ENCODE results near the gene METTL1. TPM values are rescaled to one million over a fixed set of nuclear protein-coding genes. Genes with fewer than 3 reads are reported as not detected.
A peak's percentile ranks its signal among the peaks of the same experiment; 100 is the strongest.
"Not testable (repeated sequence)": the region's sequence is repeated elsewhere in the genome, so short reads cannot be mapped to it uniquely, and the experiment has no call there.

METTL1 gene
- total RNA-seq, result 10 to 100 TPM in 4 of 6 donors, 1 to 10 TPM in 2; 1.3 to 30.2 (median 16.9) TPM

DNA sequence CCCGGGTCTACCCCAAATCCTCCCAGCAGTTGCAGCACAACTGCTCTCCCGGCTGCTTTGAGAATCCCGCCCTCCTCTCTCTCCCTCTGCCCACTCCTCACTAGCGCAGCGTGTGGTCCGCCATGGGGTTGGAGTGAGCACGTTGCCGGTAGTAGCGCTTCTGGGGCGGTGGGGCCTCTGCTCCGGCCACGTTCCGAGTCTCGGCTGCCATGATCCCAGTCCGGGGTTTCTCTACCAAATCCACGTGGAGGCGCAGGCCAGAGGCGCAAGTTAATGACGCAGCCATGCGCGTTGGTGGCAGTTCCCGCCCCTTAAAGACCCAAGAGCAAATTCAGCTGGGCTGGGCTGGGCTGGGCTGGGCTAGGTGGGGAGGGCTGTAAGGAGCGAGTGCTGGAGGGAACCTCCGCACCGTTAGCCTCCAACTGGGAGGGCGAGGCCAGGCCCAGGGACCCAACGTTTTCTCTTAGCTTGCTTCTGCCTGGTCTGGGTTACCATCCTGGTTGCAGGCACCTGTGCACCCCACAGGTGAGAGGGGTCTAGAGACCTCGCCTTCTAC is at the start of gene METTL1:
METTL1 (minus strand) TSS at position 233 of the 556 bp plus-strand sequence; CDS start at position 211, 22 bp downstream.
- H3K27ac ChIP-seq, result peak within 1 kb of the TSS; percentile 81 to 95 (median 92)
- H3K4me3 ChIP-seq, result peak within 1 kb of the TSS; percentile 72 to 92 (median 85)
- peaks cover 18 to 36% (median 22%) of the 10 kb centered on the region in 4 donors for H3K4me1 ChIP-seq
- 0% methylated on average over 13 to 28 of the region's 28 CpGs for WGBS, 2 donors
- H3K27me3 ChIP-seq, result no peaks in the 10 kb centered on the region
- H3K36me3 ChIP-seq, result peaks cover 0 to 29% (median 9%) of the 10 kb centered on the region in 4 donors
- DNase-seq, result peak; percentile 94 to 96
- no peaks in the 10 kb centered on the region for H3K9me3 ChIP-seq
- peak in 1 of 4 donors; percentile 19 for TF ChIP-seq EP300 (IDR thresholded peaks at IDR 0.05)
- TF ChIP-seq, protein P1, sequence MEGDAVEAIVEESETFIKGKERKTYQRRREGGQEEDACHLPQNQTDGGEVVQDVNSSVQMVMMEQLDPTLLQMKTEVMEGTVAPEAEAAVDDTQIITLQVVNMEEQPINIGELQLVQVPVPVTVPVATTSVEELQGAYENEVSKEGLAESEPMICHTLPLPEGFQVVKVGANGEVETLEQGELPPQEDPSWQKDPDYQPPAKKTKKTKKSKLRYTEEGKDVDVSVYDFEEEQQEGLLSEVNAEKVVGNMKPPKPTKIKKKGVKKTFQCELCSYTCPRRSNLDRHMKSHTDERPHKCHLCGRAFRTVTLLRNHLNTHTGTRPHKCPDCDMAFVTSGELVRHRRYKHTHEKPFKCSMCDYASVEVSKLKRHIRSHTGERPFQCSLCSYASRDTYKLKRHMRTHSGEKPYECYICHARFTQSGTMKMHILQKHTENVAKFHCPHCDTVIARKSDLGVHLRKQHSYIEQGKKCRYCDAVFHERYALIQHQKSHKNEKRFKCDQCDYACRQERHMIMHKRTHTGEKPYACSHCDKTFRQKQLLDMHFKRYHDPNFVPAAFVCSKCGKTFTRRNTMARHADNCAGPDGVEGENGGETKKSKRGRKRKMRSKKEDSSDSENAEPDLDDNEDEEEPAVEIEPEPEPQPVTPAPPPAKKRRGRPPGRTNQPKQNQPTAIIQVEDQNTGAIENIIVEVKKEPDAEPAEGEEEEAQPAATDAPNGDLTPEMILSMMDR (IDR thresholded peaks at IDR 0.05), result no peak
- peak; percentile 68 to 84 for TF ChIP-seq POLR2AphosphoS5 (IDR thresholded peaks at IDR 0.05)
- peak in 3 of 4 donors; percentile 41 to 72 (median 70) for TF ChIP-seq POLR2A (IDR thresholded peaks at IDR 0.05)
- ATAC-seq (ENCODE audit: low FRiP score in 2 of 2), result peak; percentile 96 to 97

DNA sequence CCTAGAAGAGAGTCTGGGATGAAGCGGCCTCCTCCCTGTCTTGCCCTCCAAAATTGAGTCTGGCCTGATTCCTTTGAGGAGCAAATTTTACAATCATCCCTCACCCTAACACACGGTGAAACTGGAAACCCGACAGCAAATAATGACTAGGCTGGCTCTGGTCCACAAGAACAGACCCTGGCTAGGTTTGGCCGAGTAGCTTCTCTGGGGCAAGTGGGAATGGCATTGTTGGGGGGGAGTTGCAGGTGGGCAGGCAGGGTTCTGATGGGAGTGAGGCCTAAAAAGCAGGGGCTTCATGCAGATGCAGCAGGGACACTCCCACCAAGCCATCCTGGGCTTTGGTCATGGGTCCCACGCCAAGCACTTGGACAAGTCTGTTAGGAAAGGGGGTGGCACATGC is 49.1 kb upstream of the METTL1 start:
- H3K27me3 ChIP-seq; DNase-seq; H3K9me3 ChIP-seq; H3K4me3 ChIP-seq; ATAC-seq (ENCODE audit: low FRiP score in 2 of 2): not testable (repeated sequence)
- Histone ChIP-seq H3K36me3 (peaks cover 45 to 78% (median 65%) of the 10 kb centered on the region in 4 donors), H3K27ac (peak overlapping the region in 3 of 4 donors; percentile 55 to 88 (median 84)), H3K4me1 (peaks cover 49 to 80% (median 63%) of the 10 kb centered on the region in 4 donors)
- WGBS, 2 donors, result 73 to 82% methylated on average over 3 to 5 of the region's 5 CpGs

DNA sequence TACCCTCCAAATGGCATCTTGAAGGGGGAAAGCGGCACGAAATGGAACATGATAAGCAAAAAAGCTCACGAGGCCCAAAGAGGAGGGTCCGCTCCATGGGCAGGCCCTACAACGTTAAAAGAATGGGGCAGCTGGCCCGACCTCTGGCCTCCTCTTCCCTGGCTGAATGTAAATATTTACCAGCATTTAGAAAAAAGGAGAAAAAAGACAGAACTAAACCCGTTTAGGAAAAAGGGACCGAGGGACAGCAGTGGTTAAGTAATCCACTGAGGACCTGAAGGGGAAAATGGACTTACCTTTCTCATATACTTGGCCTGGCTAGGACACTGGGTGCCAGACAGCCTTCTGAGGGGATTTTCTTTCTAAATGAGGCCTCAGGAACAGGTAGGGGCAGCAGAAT is 48.2 kb upstream of the METTL1 start:
- not testable (repeated sequence) for H3K27me3 ChIP-seq; H3K4me3 ChIP-seq; ATAC-seq (ENCODE audit: low FRiP score in 2 of 2); H3K9me3 ChIP-seq; DNase-seq
- peaks cover 58 to 88% (median 69%) of the 10 kb centered on the region in 4 donors for H3K4me1 ChIP-seq
- peak overlapping the region in 2 of 4 donors; percentile 84 to 88 for H3K27ac ChIP-seq
- peaks cover 36 to 69% (median 56%) of the 10 kb centered on the region in 4 donors for H3K36me3 ChIP-seq
- 75 to 77% methylated on average over 8 of the region's 8 CpGs for WGBS, 2 donors

DNA sequence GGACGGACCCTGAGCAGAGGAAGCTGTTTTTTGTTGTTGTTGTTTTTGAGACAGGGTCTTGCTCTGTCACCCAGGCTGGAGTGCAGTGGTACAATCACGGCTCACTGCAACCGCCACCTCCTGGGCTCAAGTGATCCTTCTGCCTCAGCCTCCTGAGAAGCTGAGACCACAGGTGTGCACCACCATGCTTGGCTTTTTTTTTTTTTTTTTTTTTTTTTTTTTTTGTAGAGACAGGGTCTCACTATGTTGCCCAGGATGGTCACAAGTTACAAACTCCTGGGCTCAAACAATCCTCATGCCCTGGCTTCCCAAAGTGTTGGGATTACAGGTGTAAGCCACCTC is 46.1 kb upstream of the METTL1 start:
- WGBS, 2 donors, result 75 to 88% methylated on average over 3 of the region's 3 CpGs
- peaks cover 55 to 75% (median 65%) of the 10 kb centered on the region in 4 donors for H3K4me1 ChIP-seq

DNA sequence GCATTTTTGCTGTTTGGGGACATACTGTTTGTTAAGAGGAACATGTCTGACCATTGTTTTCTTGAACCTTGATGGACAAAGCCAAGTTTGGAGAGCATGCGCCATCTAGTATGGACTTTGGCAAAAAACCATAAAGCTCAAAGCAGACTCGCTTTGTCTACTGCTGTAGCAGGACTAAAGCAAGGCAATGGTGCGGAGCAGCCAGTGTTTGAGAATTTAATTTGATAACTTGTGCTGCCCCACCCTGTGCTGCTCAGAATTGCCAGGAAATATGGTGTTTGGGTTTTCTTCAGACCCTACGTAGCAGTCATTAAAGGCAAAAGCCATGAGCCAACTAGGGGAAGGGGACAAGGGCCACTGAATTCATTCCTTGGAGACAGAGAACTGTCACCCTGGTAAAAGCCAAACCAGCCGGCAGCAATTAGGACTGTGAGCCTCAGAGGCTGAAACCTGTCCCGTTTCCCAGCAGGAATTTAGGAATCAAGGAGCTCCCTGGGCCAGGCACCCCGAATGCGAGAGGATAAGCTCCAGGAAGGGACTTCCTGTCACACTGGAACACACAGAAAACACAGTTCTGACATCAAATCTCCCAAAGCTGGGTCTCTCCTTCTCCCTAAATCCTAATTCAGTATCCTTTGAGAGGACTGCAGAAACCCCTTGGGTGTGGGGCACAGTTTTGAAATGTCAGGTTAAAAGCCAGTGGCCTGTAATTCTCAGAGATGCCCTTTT is 45.5 kb upstream of the METTL1 start:
- TF ChIP-seq EP300 (IDR thresholded peaks at IDR 0.05), result no peak
- 66 to 73% methylated on average over 6 to 8 of the region's 8 CpGs for WGBS, 2 donors
- Histone ChIP-seq H3K4me3 (no peak overlapping the region), H3K27ac (peak overlapping the region; percentile 59 to 88 (median 72)), H3K4me1 (peaks cover 50 to 70% (median 61%) of the 10 kb centered on the region in 4 donors), H3K36me3 (peaks cover 12 to 50% (median 33%) of the 10 kb centered on the region in 4 donors), H3K9me3 (no peaks in the 10 kb centered on the region), H3K27me3 (no peaks in the 10 kb centered on the region)
- ATAC-seq (ENCODE audit: low FRiP score in 2 of 2) (no peak), DNase-seq (no peak)

More for the DNA sequence above, 46.1 kb upstream of the METTL1 start:
- H3K4me3 ChIP-seq; ATAC-seq (ENCODE audit: low FRiP score in 2 of 2); H3K27me3 ChIP-seq; H3K9me3 ChIP-seq; DNase-seq: not testable (repeated sequence)
- H3K36me3 ChIP-seq, result peaks cover 14 to 50% (median 35%) of the 10 kb centered on the region in 4 donors
- H3K27ac ChIP-seq, result peak overlapping the region; percentile 59 to 88 (median 72)

DNA sequence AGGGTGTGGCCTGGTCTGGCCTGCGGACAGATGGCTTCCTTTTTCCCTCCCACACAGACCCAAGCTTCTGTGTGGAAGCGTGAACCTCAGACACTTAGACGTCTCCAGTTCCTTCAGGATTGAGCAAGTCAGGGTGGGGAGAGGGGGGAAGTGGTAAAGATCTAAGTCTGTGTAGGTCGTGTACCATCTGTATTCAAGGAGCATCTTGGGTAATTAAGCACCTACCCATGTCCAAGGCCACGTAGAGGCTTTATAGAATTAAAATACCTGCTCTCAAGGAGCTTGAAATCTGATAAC is 44.9 kb upstream of the METTL1 start:
- TF ChIP-seq POLR2A (IDR thresholded peaks at IDR 0.05) (no peak), POLR2AphosphoS5 (IDR thresholded peaks at IDR 0.05) (peak; percentile 21 to 69), EP300 (IDR thresholded peaks at IDR 0.05) (no peak)
- TF ChIP-seq, protein P1 (IDR thresholded peaks at IDR 0.05), result no peak
- Histone ChIP-seq H3K9me3 (no peaks in the 10 kb centered on the region), H3K4me3 (no peak overlapping the region), H3K27me3 (no peaks in the 10 kb centered on the region), H3K27ac (peak overlapping the region; percentile 59 to 88 (median 72)), H3K36me3 (peaks cover 8 to 50% (median 31%) of the 10 kb centered on the region in 4 donors), H3K4me1 (peaks cover 49 to 64% (median 59%) of the 10 kb centered on the region in 4 donors)
- DNase-seq, result peak in 1 of 2 donors; percentile 68
- peak; percentile 47 to 86 for ATAC-seq (ENCODE audit: low FRiP score in 2 of 2)
- 17 to 30% methylated on average over 5 of the region's 5 CpGs for WGBS, 2 donors
